ENCODE results near the gene HBG1. TPM values are rescaled to one million over a fixed set of nuclear protein-coding genes. Genes with fewer than 3 reads are reported as not detected.

HBG1 gene
- total RNA-seq, 2 experiments from 2014 or later, result not detected

GRCh38 chr11:5290106-5290505, 40.4 kb upstream of the HBG1 start:
- Histone ChIP-seq H3K9me2 (ENCODE audit: insufficient read depth, low read length) (no peaks in the 10 kb centered on the region), H2AFZ (ENCODE audit: low read length) (no peak overlapping the region), H3K9me3 (ENCODE audit: low read length) (no peaks in the 10 kb centered on the region), H4K20me1 (ENCODE audit: insufficient read depth, low read length) (no peaks in the 10 kb centered on the region), H3K4me2 (ENCODE audit: low read length) (no peak overlapping the region), H3K4me3 (ENCODE audit: low read depth, low read length, poor library complexity, severe bottlenecking) (no peak overlapping the region), H3K79me2 (ENCODE audit: insufficient read depth, low read depth, low read length) (no peaks in the 10 kb centered on the region), H3K36me3 (ENCODE audit: insufficient read depth, low read length) (no peaks in the 10 kb centered on the region), H3K4me1 (ENCODE audit: insufficient read depth, low read length, poor library complexity, severe bottlenecking) (no peaks in the 10 kb centered on the region), H3K27ac (ENCODE audit: low read depth, low read length, poor library complexity, severe bottlenecking) (no peak overlapping the region)
- BruUV-seq (replicated peaks), result no TSS peak
- intact Hi-C loops (cut with micrococcal nuclease; ENCODE audit: unreplicated experiment), result no loop called here
- TF ChIP-seq CTCF (conservative IDR thresholded peaks at IDR 0.05; ENCODE audit: low read length) (no peak), EZH2phosphoT487 (IDR thresholded peaks at IDR 0.05; ENCODE audit: borderline replicate concordance, low read depth, low read length) (no peak)
- ChIA-PET CTCF (ENCODE audit: unreplicated experiment) (no interaction called here), POLR2A (no interaction called here)
- DNase-seq (ENCODE audit: low spot score), result no peak

DNA sequence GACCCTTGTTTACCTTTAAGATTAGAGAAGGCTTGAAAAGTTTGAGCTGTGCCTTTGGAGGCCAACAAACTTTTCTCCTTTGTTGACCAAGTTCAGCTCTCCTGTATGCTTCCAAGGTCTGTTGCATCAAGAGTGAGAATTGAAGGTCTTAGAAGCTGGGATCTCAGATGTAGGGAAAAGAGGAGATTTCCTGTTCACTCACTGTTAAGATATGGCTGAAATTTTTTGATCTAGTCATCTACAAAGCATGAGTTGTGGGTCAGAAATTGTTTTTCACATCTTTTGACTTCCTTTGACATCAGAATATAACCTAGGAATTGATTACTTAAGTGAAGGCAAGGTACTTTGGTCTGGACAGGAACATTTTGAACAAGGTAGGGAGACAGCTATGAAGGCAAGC, 40.0 kb upstream of the HBG1 start:
- no peak overlapping the region for H3K4me2 ChIP-seq (ENCODE audit: low read length)
- no peak overlapping the region for H3K4me3 ChIP-seq (ENCODE audit: low read depth, low read length, poor library complexity, severe bottlenecking)
- H3K79me2 ChIP-seq (ENCODE audit: insufficient read depth, low read depth, low read length), result no peaks in the 10 kb centered on the region
- no peaks in the 10 kb centered on the region for H3K9me2 ChIP-seq (ENCODE audit: insufficient read depth, low read length)
- H3K9me3 ChIP-seq (ENCODE audit: low read length), result no peaks in the 10 kb centered on the region
- TF ChIP-seq CTCF (conservative IDR thresholded peaks at IDR 0.05; ENCODE audit: low read length), result no peak
- TF ChIP-seq EZH2phosphoT487 (IDR thresholded peaks at IDR 0.05; ENCODE audit: borderline replicate concordance, low read depth, low read length), result no peak
- no peaks in the 10 kb centered on the region for H4K20me1 ChIP-seq (ENCODE audit: insufficient read depth, low read length)
- H3K36me3 ChIP-seq (ENCODE audit: insufficient read depth, low read length), result no peaks in the 10 kb centered on the region
- H3K27ac ChIP-seq (ENCODE audit: low read depth, low read length, poor library complexity, severe bottlenecking), result no peak overlapping the region
- no TSS peak for BruUV-seq (replicated peaks)
- no peaks in the 10 kb centered on the region for H3K4me1 ChIP-seq (ENCODE audit: insufficient read depth, low read length, poor library complexity, severe bottlenecking)
- intact Hi-C loops (cut with micrococcal nuclease; ENCODE audit: unreplicated experiment), result no loop called here
- CTCF ChIA-PET (ENCODE audit: unreplicated experiment), result no interaction called here
- no peak for DNase-seq (ENCODE audit: low spot score)
- H2AFZ ChIP-seq (ENCODE audit: low read length), result no peak overlapping the region
- POLR2A ChIA-PET, result no interaction called here

DNA sequence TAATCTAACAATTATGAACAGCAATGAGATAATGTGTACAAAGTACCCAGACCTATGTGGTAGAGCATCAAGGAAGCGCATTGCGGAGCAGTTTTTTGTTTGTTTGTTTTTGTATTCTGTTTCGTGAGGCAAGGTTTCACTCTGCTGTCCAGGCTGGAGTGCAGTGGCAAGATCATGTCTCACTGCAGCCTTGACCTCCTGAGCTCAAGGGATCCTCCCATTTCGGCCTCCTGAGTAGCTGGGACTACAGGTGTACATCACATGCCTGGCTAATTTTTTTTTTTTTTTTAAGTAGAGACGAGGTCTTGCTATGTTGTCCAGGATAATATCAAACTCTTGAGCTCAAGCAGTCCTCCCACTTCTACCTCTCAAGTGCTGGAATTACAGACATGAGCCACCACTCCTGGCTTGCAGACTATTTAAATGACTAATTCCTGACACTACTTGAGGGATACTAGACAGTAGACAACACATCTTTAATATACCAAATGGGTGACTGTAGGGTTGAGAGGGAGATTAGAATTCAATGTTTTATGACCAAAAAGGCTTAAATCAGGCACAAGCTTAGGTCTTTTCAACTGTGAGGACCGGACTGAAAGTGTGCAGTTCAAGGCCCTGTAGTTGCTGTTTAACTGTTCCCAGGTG, 39.4 kb upstream of the HBG1 start:
- CTCF ChIA-PET (ENCODE audit: unreplicated experiment), result no interaction called here
- Histone ChIP-seq H3K36me3 (ENCODE audit: insufficient read depth, low read length) (no peaks in the 10 kb centered on the region), H3K4me3 (ENCODE audit: low read depth, low read length, poor library complexity, severe bottlenecking) (no peak overlapping the region), H3K9me3 (ENCODE audit: low read length) (no peaks in the 10 kb centered on the region), H3K9me2 (ENCODE audit: insufficient read depth, low read length) (no peaks in the 10 kb centered on the region), H3K4me2 (ENCODE audit: low read length) (no peak overlapping the region), H3K27ac (ENCODE audit: low read depth, low read length, poor library complexity, severe bottlenecking) (no peak overlapping the region), H4K20me1 (ENCODE audit: insufficient read depth, low read length) (no peaks in the 10 kb centered on the region), H3K4me1 (ENCODE audit: insufficient read depth, low read length, poor library complexity, severe bottlenecking) (no peaks in the 10 kb centered on the region), H3K79me2 (ENCODE audit: insufficient read depth, low read depth, low read length) (no peaks in the 10 kb centered on the region), H2AFZ (ENCODE audit: low read length) (no peak overlapping the region)
- POLR2A ChIA-PET, result interaction anchor here (0.5 to 0.6 kb wide), 2 partner anchors 40 to 596 kb away, joined by 3 read pairs; no protein-coding TSS in a partner anchor
- DNase-seq (ENCODE audit: low spot score), result no peak
- no TSS peak for BruUV-seq (replicated peaks)
- TF ChIP-seq EZH2phosphoT487 (IDR thresholded peaks at IDR 0.05; ENCODE audit: borderline replicate concordance, low read depth, low read length), result no peak
- no peak for TF ChIP-seq CTCF (conservative IDR thresholded peaks at IDR 0.05; ENCODE audit: low read length)
- intact Hi-C loops (cut with micrococcal nuclease; ENCODE audit: unreplicated experiment), result no loop called here

Measured in OCI-LY7 (cell line).